ENCODE measurements around the gene JARID2.

JARID2 gene

GRCh38 chr6:15546591-15546990 is 300.7 kb downstream of the JARID2 start:
- no peak for TF ChIP-seq TAF1 (IDR thresholded peaks at IDR 0.05; ENCODE audit: borderline replicate concordance, insufficient read depth, low read length)
- TF ChIP-seq REST (IDR thresholded peaks at IDR 0.05; ENCODE audit: insufficient read depth in 1 of 2, low read depth in 2 of 2, low read length in 2 of 2), result no peak
- no peak for TF ChIP-seq FOXP2 (optimal IDR thresholded peaks at IDR 0.05; ENCODE audit: borderline replicate concordance, extremely low read depth, extremely low read length, insufficient read depth)
- TF ChIP-seq POLR2AphosphoS5 (IDR thresholded peaks at IDR 0.05; ENCODE audit: low read depth, low read length), result no peak
- no peak for TF ChIP-seq SIN3A (IDR thresholded peaks at IDR 0.05; ENCODE audit: borderline replicate concordance, insufficient read depth, low read length)

- no peak for TF ChIP-seq POLR2AphosphoS5 (IDR thresholded peaks at IDR 0.05; ENCODE audit: low read depth, low read length)
- TF ChIP-seq TAF1 (IDR thresholded peaks at IDR 0.05; ENCODE audit: borderline replicate concordance, insufficient read depth, low read length), result no peak
- TF ChIP-seq SIN3A (IDR thresholded peaks at IDR 0.05; ENCODE audit: borderline replicate concordance, insufficient read depth, low read length), result no peak
- TF ChIP-seq FOXP2 (optimal IDR thresholded peaks at IDR 0.05; ENCODE audit: borderline replicate concordance, extremely low read depth, extremely low read length, insufficient read depth), result no peak
- no peak for TF ChIP-seq REST (IDR thresholded peaks at IDR 0.05; ENCODE audit: insufficient read depth in 1 of 2, low read depth in 2 of 2, low read length in 2 of 2)
Observed at GRCh38 chr6:15547400-15547799, 301.5 kb downstream of the JARID2 start.

DNA sequence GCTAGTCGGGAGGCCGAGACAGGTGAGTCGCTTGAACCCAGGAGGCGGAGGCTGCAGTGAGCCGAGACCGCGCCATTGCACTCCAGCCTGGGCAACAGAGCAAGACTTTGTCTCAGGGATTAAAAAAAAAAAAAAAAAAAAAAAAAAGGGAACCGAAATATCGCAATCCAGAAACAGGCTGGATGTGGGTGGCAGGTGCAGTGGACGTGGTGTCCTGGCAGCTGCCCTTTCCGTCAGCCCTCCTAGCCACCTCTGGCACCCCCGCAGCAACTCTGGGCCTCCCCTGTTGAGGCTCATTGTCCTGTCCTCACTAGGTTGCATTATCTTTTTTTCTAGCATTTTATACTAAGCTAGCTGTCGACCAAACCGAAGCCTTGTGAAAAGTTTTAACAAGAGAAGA is 303.5 kb downstream of the JARID2 start:
- TF ChIP-seq SIN3A (IDR thresholded peaks at IDR 0.05; ENCODE audit: borderline replicate concordance, insufficient read depth, low read length) (no peak), REST (IDR thresholded peaks at IDR 0.05; ENCODE audit: insufficient read depth in 1 of 2, low read depth in 2 of 2, low read length in 2 of 2) (no peak), TAF1 (IDR thresholded peaks at IDR 0.05; ENCODE audit: borderline replicate concordance, insufficient read depth, low read length) (no peak), POLR2AphosphoS5 (IDR thresholded peaks at IDR 0.05; ENCODE audit: low read depth, low read length) (no peak), FOXP2 (optimal IDR thresholded peaks at IDR 0.05; ENCODE audit: borderline replicate concordance, extremely low read depth, extremely low read length, insufficient read depth) (no peak)

- TF ChIP-seq TAF1 (IDR thresholded peaks at IDR 0.05; ENCODE audit: borderline replicate concordance, insufficient read depth, low read length) (no peak), FOXP2 (optimal IDR thresholded peaks at IDR 0.05; ENCODE audit: borderline replicate concordance, extremely low read depth, extremely low read length, insufficient read depth) (no peak), POLR2AphosphoS5 (IDR thresholded peaks at IDR 0.05; ENCODE audit: low read depth, low read length) (no peak)
Observed at GRCh38 chr6:15550546-15551123, 304.8 kb downstream of the JARID2 start.

DNA sequence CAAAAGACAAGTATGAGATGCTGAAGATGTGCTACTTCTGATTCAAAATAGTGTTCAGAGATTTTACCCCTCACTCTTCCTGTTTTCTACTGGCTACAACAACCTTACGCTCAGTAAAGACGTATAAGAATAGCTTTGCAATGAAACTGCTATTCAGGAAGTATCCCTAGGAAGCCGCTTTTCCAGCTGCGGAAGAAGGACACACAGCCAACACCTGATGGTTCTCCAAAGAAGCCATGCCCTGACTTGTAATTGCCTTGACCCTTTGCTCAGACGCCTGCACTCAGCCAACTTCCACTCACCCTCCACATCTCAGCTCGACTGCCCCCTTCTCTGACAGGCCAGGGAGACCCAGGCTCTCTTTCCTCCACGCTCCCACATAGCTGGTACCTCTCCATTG is 305.4 kb downstream of the JARID2 start:
- TF ChIP-seq POLR2AphosphoS5 (IDR thresholded peaks at IDR 0.05; ENCODE audit: low read depth, low read length) (no peak), FOXP2 (optimal IDR thresholded peaks at IDR 0.05; ENCODE audit: borderline replicate concordance, extremely low read depth, extremely low read length, insufficient read depth) (no peak), REST (IDR thresholded peaks at IDR 0.05; ENCODE audit: insufficient read depth in 1 of 2, low read depth in 2 of 2, low read length in 2 of 2) (no peak), TAF1 (IDR thresholded peaks at IDR 0.05; ENCODE audit: borderline replicate concordance, insufficient read depth, low read length) (no peak), SIN3A (IDR thresholded peaks at IDR 0.05; ENCODE audit: borderline replicate concordance, insufficient read depth, low read length) (no peak)
